ENCODE measurements around the gene NLRP7.
"Not testable (repeated sequence)": the region's sequence is repeated elsewhere in the genome, so short reads cannot be mapped to it uniquely, and the experiment has no call there.

GRCh38 chr19:54939538-54939937 lies 7.8 kb downstream of the NLRP7 start:
- not testable (repeated sequence) for TF ChIP-seq CTCF (IDR thresholded peaks at IDR 0.05); ZFX (IDR thresholded peaks at IDR 0.05; ENCODE audit: borderline replicate concordance)

Data from 22Rv1 (cell line).